ENCODE measurements around the gene TRIM10. TPM values are rescaled to one million over a fixed set of nuclear protein-coding genes. Genes with fewer than 3 reads are reported as not detected.

The TRIM10 gene
- total and polyA plus RNA-seq, 10 of the 15 experiments (the other 5 are each of a cell fraction or from before 2014, with no cell fraction given): 0.01 TPM; not detected in 9

DNA sequence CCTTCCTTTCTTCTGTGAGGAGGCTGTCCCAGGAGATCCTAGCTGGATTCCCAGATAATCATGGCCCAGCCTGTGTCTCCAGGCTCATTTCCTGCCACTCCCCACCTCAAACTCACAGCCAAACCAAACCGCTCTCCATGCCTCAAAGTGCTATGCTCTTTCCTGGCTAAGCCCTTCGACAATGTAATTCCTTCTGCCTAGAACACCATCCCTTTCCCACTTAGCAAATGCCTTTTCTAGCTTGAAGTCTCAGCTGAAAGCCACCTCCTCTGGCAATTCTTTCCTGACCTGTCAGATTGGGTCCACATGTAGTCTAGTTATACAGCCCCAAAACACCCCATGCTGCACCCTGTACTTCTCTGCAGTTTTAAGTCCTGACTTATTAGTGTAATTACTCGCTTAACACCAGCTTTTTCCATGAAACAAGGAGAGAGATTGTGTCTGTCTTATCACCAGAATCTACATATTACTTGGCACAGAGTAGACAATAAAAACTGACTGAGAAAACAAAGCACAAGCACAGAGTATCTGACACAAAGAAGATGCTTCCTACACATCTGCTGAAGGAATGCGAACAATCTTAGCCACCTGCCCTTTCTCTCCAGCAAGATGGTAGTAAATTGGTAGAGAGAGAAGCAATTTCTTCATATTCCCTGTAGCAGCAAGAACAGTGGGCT, 46.7 kb upstream of the TRIM10 start:
- Histone ChIP-seq H3K4me3 (0 out of 2 replicates have a peak overlapping the region, but pooled peaks have one; percentile 27), H4K20me1 (ENCODE audit: control insufficient read depth, insufficient read depth) (peaks cover 15% of the 10 kb centered on the region; the same call in 1 of the 2 replicates), H3K27me3 (replicated peaks in 1 of 2; ENCODE audit: control insufficient read depth in 2 of 2, insufficient read depth in 2 of 2, low read length in 1 of 2) (no peaks in the 10 kb centered on the region), H3K36me3 (ENCODE audit: control insufficient read depth in 2 of 2, insufficient read depth in 2 of 2, low read length in 1 of 2) (peaks cover 0 to 15% of the 10 kb centered on the region in 2 experiments; a peak in 2 of 4 replicates), H3K79me2 (ENCODE audit: control insufficient read depth, insufficient read depth, low read length) (peaks cover 87% of the 10 kb centered on the region), H3K27ac (ENCODE audit: control insufficient read depth, insufficient read depth) (no peak overlapping the region), H3K9ac (ENCODE audit: control insufficient read depth, insufficient read depth, low read length) (no peak overlapping the region), H2AFZ (ENCODE audit: control insufficient read depth, low read depth, low read length) (no peak overlapping the region), H3K9me3 (replicated peaks; ENCODE audit: control insufficient read depth, insufficient read depth, low read length) (no peaks in the 10 kb centered on the region), H3K4me1 (ENCODE audit: control insufficient read depth, insufficient read depth, low read length) (peaks cover 47% of the 10 kb centered on the region), H3K4me2 (ENCODE audit: control insufficient read depth, insufficient read depth) (peak overlapping the region; percentile 40)
- ChIA-PET RAD21 (ENCODE audit: unreplicated experiment) (no interaction called here), POLR2A (interaction anchor here (0.8 to 1.3 kb wide), 3 partner anchors 43 to 147 kb away, joined by 3 to 5 read pairs (median 3); partner anchors contain the start of gene POLR1H), CTCF (interaction anchor here (1.2 to 2.6 kb wide), 3 partner anchors 11 to 337 kb away, joined by 3 to 10 read pairs (median 3); no protein-coding TSS in a partner anchor), SMC1A (ENCODE audit: uncharacterized antibody, unreplicated experiment) (interaction anchor here (1.2 kb wide), 1 partner anchor 21 kb away, joined by 3 read pairs; no protein-coding TSS in a partner anchor)
- ATAC-seq (no peak), FAIRE-seq (no peak), DNase-seq (ENCODE audit: low read depth, low spot score) (no peak)
- 91% methylated on average over 4 of the region's 4 CpGs for WGBS (ENCODE audit: insufficient coverage, insufficient replicate concordance, low lambda C conversion rate, missing lambda C conversion rate)
- BruUV-seq (replicated peaks): no TSS peak
- intact Hi-C loops (cut with micrococcal nuclease; ENCODE audit: unreplicated experiment): no loop called here
- in situ Hi-C loops (cut with MboI): no loop called here
- TF ChIP-seq ASH2L (IDR thresholded peaks at IDR 0.05; ENCODE audit: borderline replicate concordance, low read depth): no peak
- no peak for TF ChIP-seq ZNF274 (IDR thresholded peaks at IDR 0.05; ENCODE audit: insufficient read depth, insufficient read length)
- TF ChIP-seq MTA3 (IDR thresholded peaks at IDR 0.05; ENCODE audit: borderline replicate concordance, low read length): no peak
- TF ChIP-seq MXI1 (IDR thresholded peaks at IDR 0.05; ENCODE audit: low read depth, low read length): no peak
- no peak for TF ChIP-seq BMI1 (IDR thresholded peaks at IDR 0.05; ENCODE audit: borderline replicate concordance)
- no peak for TF ChIP-seq IRF4 (IDR thresholded peaks at IDR 0.05; ENCODE audit: low read depth, low read length)
- TF ChIP-seq TBL1XR1 (IDR thresholded peaks at IDR 0.05; ENCODE audit: low read depth, low read length): no peak
- TF ChIP-seq RAD21 (IDR thresholded peaks at IDR 0.05; ENCODE audit: insufficient read depth, low read depth, low read length): no peak
- TF ChIP-seq HCFC1 (IDR thresholded peaks at IDR 0.05; ENCODE audit: low read length): no peak
- TF ChIP-seq, protein P1, sequence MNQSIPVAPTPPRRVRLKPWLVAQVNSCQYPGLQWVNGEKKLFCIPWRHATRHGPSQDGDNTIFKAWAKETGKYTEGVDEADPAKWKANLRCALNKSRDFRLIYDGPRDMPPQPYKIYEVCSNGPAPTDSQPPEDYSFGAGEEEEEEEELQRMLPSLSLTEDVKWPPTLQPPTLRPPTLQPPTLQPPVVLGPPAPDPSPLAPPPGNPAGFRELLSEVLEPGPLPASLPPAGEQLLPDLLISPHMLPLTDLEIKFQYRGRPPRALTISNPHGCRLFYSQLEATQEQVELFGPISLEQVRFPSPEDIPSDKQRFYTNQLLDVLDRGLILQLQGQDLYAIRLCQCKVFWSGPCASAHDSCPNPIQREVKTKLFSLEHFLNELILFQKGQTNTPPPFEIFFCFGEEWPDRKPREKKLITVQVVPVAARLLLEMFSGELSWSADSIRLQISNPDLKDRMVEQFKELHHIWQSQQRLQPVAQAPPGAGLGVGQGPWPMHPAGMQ (IDR thresholded peaks at IDR 0.05; ENCODE audit: borderline replicate concordance): no peak
- TF ChIP-seq, protein P2, sequence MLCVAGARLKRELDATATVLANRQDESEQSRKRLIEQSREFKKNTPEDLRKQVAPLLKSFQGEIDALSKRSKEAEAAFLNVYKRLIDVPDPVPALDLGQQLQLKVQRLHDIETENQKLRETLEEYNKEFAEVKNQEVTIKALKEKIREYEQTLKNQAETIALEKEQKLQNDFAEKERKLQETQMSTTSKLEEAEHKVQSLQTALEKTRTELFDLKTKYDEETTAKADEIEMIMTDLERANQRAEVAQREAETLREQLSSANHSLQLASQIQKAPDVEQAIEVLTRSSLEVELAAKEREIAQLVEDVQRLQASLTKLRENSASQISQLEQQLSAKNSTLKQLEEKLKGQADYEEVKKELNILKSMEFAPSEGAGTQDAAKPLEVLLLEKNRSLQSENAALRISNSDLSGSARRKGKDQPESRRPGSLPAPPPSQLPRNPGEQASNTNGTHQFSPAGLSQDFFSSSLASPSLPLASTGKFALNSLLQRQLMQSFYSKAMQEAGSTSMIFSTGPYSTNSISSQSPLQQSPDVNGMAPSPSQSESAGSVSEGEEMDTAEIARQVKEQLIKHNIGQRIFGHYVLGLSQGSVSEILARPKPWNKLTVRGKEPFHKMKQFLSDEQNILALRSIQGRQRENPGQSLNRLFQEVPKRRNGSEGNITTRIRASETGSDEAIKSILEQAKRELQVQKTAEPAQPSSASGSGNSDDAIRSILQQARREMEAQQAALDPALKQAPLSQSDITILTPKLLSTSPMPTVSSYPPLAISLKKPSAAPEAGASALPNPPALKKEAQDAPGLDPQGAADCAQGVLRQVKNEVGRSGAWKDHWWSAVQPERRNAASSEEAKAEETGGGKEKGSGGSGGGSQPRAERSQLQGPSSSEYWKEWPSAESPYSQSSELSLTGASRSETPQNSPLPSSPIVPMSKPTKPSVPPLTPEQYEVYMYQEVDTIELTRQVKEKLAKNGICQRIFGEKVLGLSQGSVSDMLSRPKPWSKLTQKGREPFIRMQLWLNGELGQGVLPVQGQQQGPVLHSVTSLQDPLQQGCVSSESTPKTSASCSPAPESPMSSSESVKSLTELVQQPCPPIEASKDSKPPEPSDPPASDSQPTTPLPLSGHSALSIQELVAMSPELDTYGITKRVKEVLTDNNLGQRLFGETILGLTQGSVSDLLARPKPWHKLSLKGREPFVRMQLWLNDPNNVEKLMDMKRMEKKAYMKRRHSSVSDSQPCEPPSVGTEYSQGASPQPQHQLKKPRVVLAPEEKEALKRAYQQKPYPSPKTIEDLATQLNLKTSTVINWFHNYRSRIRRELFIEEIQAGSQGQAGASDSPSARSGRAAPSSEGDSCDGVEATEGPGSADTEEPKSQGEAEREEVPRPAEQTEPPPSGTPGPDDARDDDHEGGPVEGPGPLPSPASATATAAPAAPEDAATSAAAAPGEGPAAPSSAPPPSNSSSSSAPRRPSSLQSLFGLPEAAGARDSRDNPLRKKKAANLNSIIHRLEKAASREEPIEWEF (IDR thresholded peaks at IDR 0.05; ENCODE audit: insufficient replicate concordance, low read depth, low read length): no peak
- no peak for TF ChIP-seq SMAD5 (IDR thresholded peaks at IDR 0.05; ENCODE audit: low read depth)
- no peak for TF ChIP-seq SUPT20H (IDR thresholded peaks at IDR 0.05; ENCODE audit: borderline replicate concordance, control insufficient read depth, low read depth, low read length)
- TF ChIP-seq KLF5 (IDR thresholded peaks at IDR 0.05; ENCODE audit: partially characterized antibody): no peak
- TF ChIP-seq ZBED1 (IDR thresholded peaks at IDR 0.05; ENCODE audit: borderline replicate concordance): no peak
- TF ChIP-seq MYC (IDR thresholded peaks at IDR 0.05; ENCODE audit: insufficient read depth, insufficient read length, insufficient replicate concordance, low read length, severe bottlenecking): no peak
- TF ChIP-seq SREBF1 (IDR thresholded peaks at IDR 0.05; ENCODE audit: low read length): no peak
